GM18909 (cell line): ENCODE data around the gene F13B.
"Not testable (repeated sequence)": the region's sequence is repeated elsewhere in the genome, so short reads cannot be mapped to it uniquely, and the experiment has no call there.

Experiments
- ATAC-seq: cut with Tn5 transposase; IDR thresholded peaks from one replicate; pipeline ENCODE4 v1.9.1; 2021; ENCODE audit warnings: mild to moderate bottlenecking; ENCODE audit not compliant: unreplicated experiment, poor library complexity

F13B gene, protein sequence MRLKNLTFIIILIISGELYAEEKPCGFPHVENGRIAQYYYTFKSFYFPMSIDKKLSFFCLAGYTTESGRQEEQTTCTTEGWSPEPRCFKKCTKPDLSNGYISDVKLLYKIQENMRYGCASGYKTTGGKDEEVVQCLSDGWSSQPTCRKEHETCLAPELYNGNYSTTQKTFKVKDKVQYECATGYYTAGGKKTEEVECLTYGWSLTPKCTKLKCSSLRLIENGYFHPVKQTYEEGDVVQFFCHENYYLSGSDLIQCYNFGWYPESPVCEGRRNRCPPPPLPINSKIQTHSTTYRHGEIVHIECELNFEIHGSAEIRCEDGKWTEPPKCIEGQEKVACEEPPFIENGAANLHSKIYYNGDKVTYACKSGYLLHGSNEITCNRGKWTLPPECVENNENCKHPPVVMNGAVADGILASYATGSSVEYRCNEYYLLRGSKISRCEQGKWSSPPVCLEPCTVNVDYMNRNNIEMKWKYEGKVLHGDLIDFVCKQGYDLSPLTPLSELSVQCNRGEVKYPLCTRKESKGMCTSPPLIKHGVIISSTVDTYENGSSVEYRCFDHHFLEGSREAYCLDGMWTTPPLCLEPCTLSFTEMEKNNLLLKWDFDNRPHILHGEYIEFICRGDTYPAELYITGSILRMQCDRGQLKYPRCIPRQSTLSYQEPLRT

GRCh38 chr1:197066719-197067456 is at the start of gene F13B:
Gene F13B (minus strand): TSS chr1:197067260. CDS start chr1:197067223, 37 bp downstream.
- no peak for ATAC-seq

GRCh38 chr1:197116156-197116555 is 49.1 kb upstream of the F13B start:
- ATAC-seq = no peak

- no peak for ATAC-seq
These were observed 39.8 kb upstream of the F13B start for GRCh38 chr1:197106869-197107268.

GRCh38 chr1:197103300-197103699 is 36.2 kb upstream of the F13B start:
- ATAC-seq = no peak

- no peak for ATAC-seq
These were observed 34.9 kb upstream of the F13B start for GRCh38 chr1:197101978-197102377.

DNA sequence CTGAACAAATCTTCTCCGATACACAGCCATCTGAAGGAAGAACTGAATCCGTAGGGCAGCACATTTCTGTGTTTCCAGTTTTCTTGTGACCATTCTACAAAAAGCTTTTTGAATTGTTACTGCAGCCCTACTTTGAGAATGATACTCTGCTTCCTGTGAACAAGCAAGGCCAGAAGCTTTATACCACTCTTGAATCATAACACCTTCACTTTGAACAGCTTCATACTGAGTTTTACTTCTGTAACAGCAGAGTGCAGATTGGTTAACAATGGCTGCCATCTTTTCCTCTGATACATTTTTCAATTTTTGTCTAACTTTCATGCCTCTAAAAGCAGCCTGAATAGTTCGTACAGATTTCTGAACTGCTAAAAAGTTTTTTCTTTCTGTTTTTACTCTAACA is 33.6 kb upstream of the F13B start:
- no peak for ATAC-seq

DNA sequence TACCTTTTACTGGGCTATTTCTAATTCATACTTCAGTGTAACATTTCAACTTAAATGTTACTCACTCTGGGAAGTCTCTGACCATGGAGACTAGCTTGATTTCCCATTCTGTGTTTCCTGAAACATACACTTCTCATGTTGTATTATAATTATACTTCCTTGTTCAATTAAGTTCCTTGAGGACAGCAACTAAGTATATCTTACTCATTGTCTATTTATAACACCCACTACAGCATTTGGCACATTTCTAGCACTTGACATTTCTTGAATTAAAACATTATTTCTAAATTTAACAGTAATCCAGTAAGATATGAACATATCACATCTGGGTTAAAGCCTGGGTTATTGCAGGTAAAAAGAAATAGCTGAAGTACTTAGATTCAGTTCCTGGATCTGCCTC is 32.4 kb upstream of the F13B start:
- ATAC-seq = no peak

DNA sequence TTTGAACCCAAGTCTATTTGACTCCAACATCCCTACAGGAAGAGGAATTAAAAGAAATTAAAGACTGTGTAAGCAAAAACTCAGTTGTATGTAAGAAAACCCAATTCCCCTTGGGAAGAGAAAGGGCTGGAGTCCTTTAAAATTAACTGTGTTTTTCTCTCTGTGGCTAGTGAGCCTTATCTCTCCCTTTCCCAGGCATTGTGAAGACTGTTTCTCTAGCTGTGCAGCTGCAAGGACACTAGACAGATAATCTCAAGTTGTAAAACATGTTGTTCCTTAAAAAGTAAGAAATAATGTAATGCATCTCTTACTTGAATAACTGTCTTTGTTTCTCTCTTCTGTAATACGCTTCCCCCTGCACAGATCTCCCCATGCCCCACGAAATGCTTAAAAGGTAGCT is 29.9 kb upstream of the F13B start:
- not testable (repeated sequence) for ATAC-seq

DNA sequence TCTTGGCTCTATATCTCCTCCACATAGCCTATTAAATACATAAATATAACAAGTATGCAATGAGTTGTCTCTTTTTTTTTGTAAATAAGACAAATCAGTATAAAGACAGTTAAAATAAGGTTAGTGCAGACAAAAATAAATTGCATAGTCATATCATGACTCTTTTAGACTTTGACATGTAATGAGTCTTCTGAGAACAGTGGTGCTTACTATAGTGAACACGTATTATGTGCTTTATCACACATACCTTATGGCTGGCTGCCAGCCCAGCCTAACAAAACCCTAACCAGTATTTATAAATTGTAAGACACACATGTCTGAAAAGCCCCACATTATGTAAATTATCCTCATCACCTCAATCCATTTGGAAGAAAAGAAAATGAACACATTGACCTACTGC is 29.1 kb upstream of the F13B start:
- ATAC-seq = no peak

DNA sequence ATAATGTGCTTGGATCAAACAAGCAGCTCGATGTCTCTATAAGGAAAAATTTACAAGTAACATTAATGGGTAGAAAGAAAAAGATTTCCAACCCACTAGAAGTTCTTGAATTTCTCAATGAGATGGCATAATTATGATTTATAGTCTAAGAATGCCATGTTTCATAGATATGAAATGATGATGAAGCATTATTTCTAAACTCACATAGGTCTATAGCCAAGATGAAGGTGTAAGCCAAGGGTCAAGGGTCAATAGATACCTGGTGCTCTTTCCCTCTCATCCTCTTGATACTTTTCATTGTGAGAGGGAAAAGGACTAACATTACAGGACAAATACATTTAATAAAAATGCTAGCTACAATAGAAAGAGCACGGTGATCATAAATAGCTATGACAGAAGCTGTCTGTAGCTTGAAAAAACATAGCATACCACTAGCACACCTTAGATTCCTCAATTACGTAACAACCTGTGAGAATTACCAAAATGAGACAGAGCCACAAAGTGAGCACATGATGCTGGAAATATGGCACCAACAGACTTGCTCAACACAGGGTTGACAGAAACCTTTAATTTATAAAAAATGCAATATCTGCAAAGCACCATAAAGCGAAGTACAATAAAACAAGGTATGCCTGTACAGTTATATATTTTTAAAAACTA is 26.3 kb upstream of the F13B start:
- no peak for ATAC-seq

DNA sequence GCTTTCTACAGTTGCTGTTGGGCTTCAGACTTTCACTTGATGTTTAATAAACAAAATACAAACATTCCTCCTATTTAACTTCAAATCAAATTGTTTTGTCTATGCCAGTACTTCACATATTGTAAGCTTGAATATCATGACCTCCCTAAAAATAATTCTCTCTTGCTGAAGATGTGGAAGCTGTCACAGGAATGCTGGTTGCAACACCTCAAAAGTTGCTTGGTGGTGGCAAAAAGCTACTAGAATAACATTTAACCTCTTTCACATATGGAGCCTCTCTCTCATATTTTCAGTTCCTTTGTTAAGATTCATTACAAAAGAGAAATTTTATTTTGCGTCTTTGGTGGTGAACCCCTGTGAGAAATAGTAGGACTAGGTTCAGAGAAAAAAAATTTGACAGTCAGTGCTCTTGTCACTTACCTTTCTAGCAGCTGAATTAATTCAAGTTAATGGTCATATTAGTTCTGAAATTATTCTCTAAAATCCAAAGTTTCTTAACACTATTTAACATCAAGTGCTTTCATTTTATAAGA is 25.5 kb upstream of the F13B start:
- no peak for ATAC-seq

DNA sequence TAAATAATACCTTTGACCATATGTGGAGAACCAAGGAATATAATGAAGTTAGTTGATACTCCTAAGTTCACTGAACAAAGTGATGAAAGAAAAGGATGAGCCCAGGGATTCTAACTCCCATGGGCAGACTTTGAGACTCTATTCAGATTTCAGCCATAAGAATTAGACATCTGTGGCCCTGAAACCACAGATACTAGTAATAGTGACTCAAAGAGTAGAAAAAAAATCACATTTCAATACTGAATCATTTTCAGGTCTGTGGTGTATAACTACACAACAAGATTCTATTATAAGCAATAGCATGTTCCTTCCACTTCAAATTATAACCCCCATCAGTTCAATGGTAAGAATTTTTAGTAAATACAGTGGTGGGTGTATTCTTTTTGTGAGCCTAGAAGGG is 16.4 kb upstream of the F13B start:
- ATAC-seq = no peak

DNA sequence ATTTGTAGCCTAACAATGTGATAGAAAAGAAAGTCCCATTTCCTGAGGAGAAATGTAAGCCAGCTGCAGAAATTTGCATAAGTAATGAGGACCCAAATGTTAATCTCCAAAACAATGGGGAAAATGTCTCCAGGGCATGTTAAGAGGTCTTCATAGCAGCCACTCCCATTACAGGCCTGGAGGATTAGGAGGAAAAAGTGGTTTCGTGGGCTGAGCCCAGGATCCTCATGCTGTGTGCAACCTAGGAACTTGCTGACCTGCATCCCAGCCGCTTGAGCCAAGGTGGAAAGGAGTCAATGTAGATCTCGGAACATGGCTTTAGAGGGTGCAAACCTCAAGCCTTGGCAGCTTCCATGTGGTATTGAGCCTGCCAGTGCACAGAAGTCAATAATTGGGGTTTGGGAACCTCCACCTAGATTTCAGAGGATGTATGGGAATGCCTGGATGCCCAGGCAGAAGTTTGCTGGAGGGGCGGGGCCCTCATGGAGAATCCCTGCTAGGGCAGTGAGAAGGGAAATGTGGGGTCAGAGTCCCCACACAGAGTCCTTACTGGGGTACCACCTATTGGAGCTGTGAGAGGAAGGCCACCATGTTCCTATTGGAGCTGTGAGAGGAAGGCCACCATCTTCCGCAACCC is 14.2 kb upstream of the F13B start:
- no peak for ATAC-seq

GRCh38 chr1:197080323-197080722 is 13.3 kb upstream of the F13B start:
- no peak for ATAC-seq

- no peak for ATAC-seq
These were observed 9.5 kb upstream of the F13B start for GRCh38 chr1:197076585-197076984.

DNA sequence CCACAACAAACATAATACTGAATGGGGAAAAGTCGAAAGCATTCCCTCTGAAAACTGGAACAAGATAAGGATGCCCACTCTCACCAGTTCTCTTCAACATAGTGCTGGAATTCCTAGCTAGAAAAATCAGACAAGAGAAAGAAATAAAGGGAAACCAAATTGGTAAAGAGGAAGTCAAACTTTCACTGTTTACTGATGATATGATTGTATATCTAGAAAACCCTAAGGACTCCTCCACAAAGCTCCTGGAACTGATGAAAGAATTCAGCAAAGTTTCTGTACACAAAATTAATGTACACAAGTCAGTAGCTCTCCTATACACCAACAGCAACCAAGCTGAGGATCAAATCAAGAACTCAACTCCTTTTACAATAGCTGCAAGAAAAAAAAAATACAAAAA is 6.9 kb upstream of the F13B start:
- no peak for ATAC-seq

DNA sequence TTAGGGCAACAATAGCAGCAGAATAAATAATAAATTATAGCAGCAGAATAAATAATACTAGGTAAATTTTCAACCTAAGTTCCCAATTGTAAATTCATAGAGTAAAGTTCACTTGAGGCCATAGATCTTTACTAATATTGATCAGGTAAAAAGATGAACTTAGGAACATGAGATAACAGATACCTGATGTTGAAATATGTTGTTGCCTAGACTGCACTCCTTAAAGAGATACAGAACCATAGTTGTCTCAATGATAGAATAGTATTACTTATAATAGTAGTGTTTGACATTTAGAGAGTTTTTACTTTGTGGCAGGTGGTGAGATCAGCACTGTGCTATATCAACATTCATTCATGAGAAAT is 378 bp upstream of the F13B start:
- ATAC-seq = no peak

GRCh38 chr1:197066277-197066676 is 783 bp downstream of the F13B start:
- ATAC-seq = no peak

DNA sequence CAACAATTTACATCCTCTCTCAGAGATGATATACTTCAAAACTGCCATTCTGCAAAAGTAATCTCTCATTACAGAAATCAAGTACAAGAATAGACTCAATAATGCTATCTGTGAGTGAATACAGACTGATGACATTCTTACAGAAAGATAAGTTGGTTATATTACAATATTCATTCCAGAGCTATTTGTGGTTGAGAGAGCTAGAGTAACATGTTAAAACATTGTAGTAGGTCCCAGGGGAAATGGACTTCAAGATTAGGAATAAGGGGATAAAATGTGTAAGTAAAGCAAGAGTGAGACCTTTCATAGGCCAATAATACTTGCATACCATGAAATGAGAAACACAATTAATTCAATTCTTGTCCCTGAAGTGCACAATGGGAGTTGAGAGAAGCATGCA is 1.5 kb downstream of the F13B start:
- no peak for ATAC-seq

GRCh38 chr1:197063212-197063611 is 3.8 kb downstream of the F13B start:
- peak; percentile 32 for ATAC-seq
